ENCODE data around the gene KISS1.

- TF ChIP-seq CTCF (IDR thresholded peaks at IDR 0.05) = no peak
- no peak for TF ChIP-seq POLR2AphosphoS5 (IDR thresholded peaks at IDR 0.05)
- no peak for TF ChIP-seq POLR2A (IDR thresholded peaks at IDR 0.05)
Observed at GRCh38 chr1:204188959-204189639, 7.2 kb downstream of the KISS1 start.

Measured in stomach (tissue), 4 donors.